Measurements from ENCODE around the gene N4BP2L1. TPM values are rescaled to one million over a fixed set of nuclear protein-coding genes. Genes with fewer than 3 reads are reported as not detected.
"Not testable (repeated sequence)": the region's sequence is repeated elsewhere in the genome, so short reads cannot be mapped to it uniquely, and the experiment has no call there.

The N4BP2L1 gene
- total RNA-seq, 1 donor, result 13.2 TPM

- DNase-seq (ENCODE audit: low read depth in 2 of 3, low spot score in 2 of 3), result no peak
Measured at GRCh38 chr13:32391101-32391619, 36.8 kb downstream of the N4BP2L1 start.

GRCh38 chr13:32390484-32390883 is 37.4 kb downstream of the N4BP2L1 start:
- no peak for DNase-seq (ENCODE audit: low read depth in 2 of 3, low spot score in 2 of 3)

GRCh38 chr13:32390048-32390447 is 37.9 kb downstream of the N4BP2L1 start:
- DNase-seq (ENCODE audit: low read depth in 2 of 3, low spot score in 2 of 3), result peak in 2 of 3 donors; percentile 9 to 35

- no peak for DNase-seq (ENCODE audit: low read depth in 2 of 3, low spot score in 2 of 3)
Measured at GRCh38 chr13:32385410-32385809, 42.5 kb downstream of the N4BP2L1 start.

GRCh38 chr13:32384702-32385101 is 43.2 kb downstream of the N4BP2L1 start:
- no peak for DNase-seq (ENCODE audit: low read depth in 2 of 3, low spot score in 2 of 3)

GRCh38 chr13:32383836-32384618 is 43.9 kb downstream of the N4BP2L1 start:
- DNase-seq (ENCODE audit: low read depth in 2 of 3, low spot score in 2 of 3), result no peak

- DNase-seq (ENCODE audit: low read depth in 2 of 3, low spot score in 2 of 3), result peak in 2 of 3 donors; percentile 31 to 59
Measured at GRCh38 chr13:32381539-32381938, 46.4 kb downstream of the N4BP2L1 start.

- DNase-seq (ENCODE audit: low read depth in 2 of 3, low spot score in 2 of 3), result no peak
Measured at GRCh38 chr13:32378012-32378411, 49.9 kb downstream of the N4BP2L1 start.

GRCh38 chr13:32376642-32377415 is 51.1 kb downstream of the N4BP2L1 start:
- no peak for DNase-seq (ENCODE audit: low read depth in 2 of 3, low spot score in 2 of 3)

- no peak for DNase-seq (ENCODE audit: low read depth in 2 of 3, low spot score in 2 of 3)
Measured at GRCh38 chr13:32370805-32371204, 57.1 kb downstream of the N4BP2L1 start.

GRCh38 chr13:32362574-32362973 is 65.4 kb downstream of the N4BP2L1 start:
- no peak for DNase-seq (ENCODE audit: low read depth in 2 of 3, low spot score in 2 of 3)

GRCh38 chr13:32355935-32356334 is 72.0 kb downstream of the N4BP2L1 start:
- DNase-seq (ENCODE audit: low read depth in 2 of 3, low spot score in 2 of 3), result not testable (repeated sequence)

- DNase-seq (ENCODE audit: low read depth in 2 of 3, low spot score in 2 of 3), result no peak
Measured at GRCh38 chr13:32354040-32354439, 73.9 kb downstream of the N4BP2L1 start.

- not testable (repeated sequence) for DNase-seq (ENCODE audit: low read depth in 2 of 3, low spot score in 2 of 3)
Measured at GRCh38 chr13:32350839-32351441, 77.0 kb downstream of the N4BP2L1 start.

Small RNA genes lying within 50 kb of the gene (small RNA-seq; reads per million reads assigned to genes)
- not detected for gene RF00190

Other genes with a start within 250 kb of the N4BP2L1 start
- under 0.01 TPM for gene ZAR1L, start 112.8 kb downstream of the N4BP2L1 start, total RNA-seq
- gene BRCA2, start 112.6 kb downstream of the N4BP2L1 start, total RNA-seq, result 1.9 TPM
- gene N4BP2L2, start 110.7 kb upstream of the N4BP2L1 start, total RNA-seq, result 57.6 TPM
- gene PDS5B, start 158.3 kb upstream of the N4BP2L1 start, total RNA-seq, result 15.1 TPM